PC-9 (cell line): ENCODE results near the gene ZNF618.

ENCODE experiments used
- EZH2 ChIP-seq: fragments of 200-600 bp; sonication (generic); IDR thresholded peaks from 2 replicates; pipeline ENCODE4 v1.8.0; 2017; ENCODE audit warnings: antibody characterized with exemption, low read depth
- TF ChIP-seq, protein P1 (sequence below): fragments of 200-600 bp; sonication (generic); conservative IDR thresholded peaks from 2 replicates; pipeline ENCODE4 v1.6.1; 2017; ENCODE audit warnings: mixed run types, antibody characterized with exemption, mild to moderate bottlenecking, moderate library complexity

- no peak for TF ChIP-seq EZH2
- TF ChIP-seq, protein P1, sequence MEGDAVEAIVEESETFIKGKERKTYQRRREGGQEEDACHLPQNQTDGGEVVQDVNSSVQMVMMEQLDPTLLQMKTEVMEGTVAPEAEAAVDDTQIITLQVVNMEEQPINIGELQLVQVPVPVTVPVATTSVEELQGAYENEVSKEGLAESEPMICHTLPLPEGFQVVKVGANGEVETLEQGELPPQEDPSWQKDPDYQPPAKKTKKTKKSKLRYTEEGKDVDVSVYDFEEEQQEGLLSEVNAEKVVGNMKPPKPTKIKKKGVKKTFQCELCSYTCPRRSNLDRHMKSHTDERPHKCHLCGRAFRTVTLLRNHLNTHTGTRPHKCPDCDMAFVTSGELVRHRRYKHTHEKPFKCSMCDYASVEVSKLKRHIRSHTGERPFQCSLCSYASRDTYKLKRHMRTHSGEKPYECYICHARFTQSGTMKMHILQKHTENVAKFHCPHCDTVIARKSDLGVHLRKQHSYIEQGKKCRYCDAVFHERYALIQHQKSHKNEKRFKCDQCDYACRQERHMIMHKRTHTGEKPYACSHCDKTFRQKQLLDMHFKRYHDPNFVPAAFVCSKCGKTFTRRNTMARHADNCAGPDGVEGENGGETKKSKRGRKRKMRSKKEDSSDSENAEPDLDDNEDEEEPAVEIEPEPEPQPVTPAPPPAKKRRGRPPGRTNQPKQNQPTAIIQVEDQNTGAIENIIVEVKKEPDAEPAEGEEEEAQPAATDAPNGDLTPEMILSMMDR: no peak
These were observed 55.0 kb downstream of the ZNF618 start for GRCh38 chr9:113931140-113931539.
